Measurements from ENCODE around the gene AEN. TPM values are rescaled to one million over a fixed set of nuclear protein-coding genes. Genes with fewer than 3 reads are reported as not detected.
"Not testable (repeated sequence)": the region's sequence is repeated elsewhere in the genome, so short reads cannot be mapped to it uniquely, and the experiment has no call there.

Gene AEN
- total RNA-seq, 2 donors from 2014 or later: 13.8 to 23.8 TPM

GRCh38 chr15:88628018-88628654, 7.0 kb downstream of the AEN start:
- peaks cover 10% of the 10 kb centered on the region for H3K4me1 ChIP-seq
- no peaks in the 10 kb centered on the region for H3K9me3 ChIP-seq
- H3K27ac ChIP-seq: no peak overlapping the region
- no peak for DNase-seq
- no peak overlapping the region for H3K4me3 ChIP-seq
- intact Hi-C loops (cut with DNase I): loop anchor here (10.0 kb wide), 2 partner anchors 77 to 207 kb away; no protein-coding TSS in a partner anchor
- no peaks in the 10 kb centered on the region for H3K27me3 ChIP-seq
- TF ChIP-seq, protein P1, sequence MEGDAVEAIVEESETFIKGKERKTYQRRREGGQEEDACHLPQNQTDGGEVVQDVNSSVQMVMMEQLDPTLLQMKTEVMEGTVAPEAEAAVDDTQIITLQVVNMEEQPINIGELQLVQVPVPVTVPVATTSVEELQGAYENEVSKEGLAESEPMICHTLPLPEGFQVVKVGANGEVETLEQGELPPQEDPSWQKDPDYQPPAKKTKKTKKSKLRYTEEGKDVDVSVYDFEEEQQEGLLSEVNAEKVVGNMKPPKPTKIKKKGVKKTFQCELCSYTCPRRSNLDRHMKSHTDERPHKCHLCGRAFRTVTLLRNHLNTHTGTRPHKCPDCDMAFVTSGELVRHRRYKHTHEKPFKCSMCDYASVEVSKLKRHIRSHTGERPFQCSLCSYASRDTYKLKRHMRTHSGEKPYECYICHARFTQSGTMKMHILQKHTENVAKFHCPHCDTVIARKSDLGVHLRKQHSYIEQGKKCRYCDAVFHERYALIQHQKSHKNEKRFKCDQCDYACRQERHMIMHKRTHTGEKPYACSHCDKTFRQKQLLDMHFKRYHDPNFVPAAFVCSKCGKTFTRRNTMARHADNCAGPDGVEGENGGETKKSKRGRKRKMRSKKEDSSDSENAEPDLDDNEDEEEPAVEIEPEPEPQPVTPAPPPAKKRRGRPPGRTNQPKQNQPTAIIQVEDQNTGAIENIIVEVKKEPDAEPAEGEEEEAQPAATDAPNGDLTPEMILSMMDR (IDR thresholded peaks at IDR 0.05): no peak
- H3K9ac ChIP-seq (ENCODE audit: low read depth in 2 of 2, low read length in 2 of 2): no peak overlapping the region
- no peaks in the 10 kb centered on the region for H3K36me3 ChIP-seq

DNA sequence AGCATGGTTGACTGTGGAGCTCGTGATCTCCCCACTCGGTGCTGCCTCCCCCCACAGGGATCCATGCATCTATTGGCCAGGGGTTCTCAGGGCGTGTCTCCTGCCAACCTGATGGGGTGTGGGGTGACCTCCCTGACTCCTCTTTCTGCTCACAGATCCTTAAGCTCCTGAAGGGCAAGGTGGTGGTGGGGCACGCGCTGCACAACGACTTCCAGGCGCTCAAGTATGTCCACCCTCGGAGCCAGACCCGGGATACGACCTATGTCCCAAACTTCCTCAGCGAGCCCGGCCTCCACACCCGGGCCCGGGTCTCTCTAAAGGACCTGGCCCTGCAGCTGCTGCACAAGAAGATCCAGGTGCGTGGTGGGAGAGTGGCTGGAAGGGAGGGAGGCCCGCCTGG, 7.9 kb downstream of the AEN start:
- no peaks in the 10 kb centered on the region for H3K9me3 ChIP-seq
- H3K27me3 ChIP-seq: no peaks in the 10 kb centered on the region
- no peak for DNase-seq
- TF ChIP-seq, protein P1 (IDR thresholded peaks at IDR 0.05): no peak
- no peak overlapping the region for H3K4me3 ChIP-seq
- H3K9ac ChIP-seq (ENCODE audit: low read depth in 2 of 2, low read length in 2 of 2): no peak overlapping the region
- H3K4me1 ChIP-seq: peaks cover 5% of the 10 kb centered on the region
- no peak overlapping the region for H3K27ac ChIP-seq
- intact Hi-C loops (cut with DNase I): loop anchor here (10.0 kb wide), 2 partner anchors 76 to 206 kb away; no protein-coding TSS in a partner anchor
- H3K36me3 ChIP-seq: no peaks in the 10 kb centered on the region

DNA sequence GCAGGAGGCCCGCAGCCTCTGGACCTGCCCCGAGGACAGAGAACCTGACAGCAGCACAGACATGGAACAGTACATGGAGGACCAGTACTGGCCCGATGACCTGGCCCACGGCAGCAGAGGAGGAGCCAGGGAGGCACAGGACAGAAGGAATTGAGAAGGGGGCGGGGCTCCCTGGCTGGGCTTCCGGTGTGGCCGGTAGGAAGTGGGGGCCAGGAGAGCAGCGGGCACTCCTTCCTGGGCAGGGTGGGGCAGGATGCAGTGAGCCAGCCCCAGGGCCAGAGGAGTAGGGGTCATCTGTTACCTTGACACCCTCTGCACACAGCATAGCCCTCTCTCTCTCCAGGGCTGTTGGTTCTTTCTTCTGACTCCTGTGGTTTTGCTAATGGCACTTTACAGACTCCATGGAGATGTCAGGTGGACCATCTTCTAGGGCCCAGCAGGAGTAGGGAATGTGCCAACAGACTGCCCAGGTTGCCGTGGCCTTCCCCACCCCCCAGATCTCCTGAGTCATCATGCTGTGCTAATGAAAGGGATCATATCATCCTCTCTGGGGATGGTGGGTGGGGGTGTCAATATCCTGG, 9.1 kb downstream of the AEN start:
- Histone ChIP-seq H3K4me1 (peaks cover 5% of the 10 kb centered on the region), H3K9me3 (no peaks in the 10 kb centered on the region), H3K27ac (peak overlapping the region; percentile 66), H3K9ac (ENCODE audit: low read depth in 2 of 2, low read length in 2 of 2) (no peak overlapping the region), H3K36me3 (no peaks in the 10 kb centered on the region), H3K4me3 (no peak overlapping the region), H3K27me3 (no peaks in the 10 kb centered on the region)
- intact Hi-C loops (cut with DNase I): no loop called here
- TF ChIP-seq, protein P1 (IDR thresholded peaks at IDR 0.05): no peak
- DNase-seq: peak; percentile 46

DNA sequence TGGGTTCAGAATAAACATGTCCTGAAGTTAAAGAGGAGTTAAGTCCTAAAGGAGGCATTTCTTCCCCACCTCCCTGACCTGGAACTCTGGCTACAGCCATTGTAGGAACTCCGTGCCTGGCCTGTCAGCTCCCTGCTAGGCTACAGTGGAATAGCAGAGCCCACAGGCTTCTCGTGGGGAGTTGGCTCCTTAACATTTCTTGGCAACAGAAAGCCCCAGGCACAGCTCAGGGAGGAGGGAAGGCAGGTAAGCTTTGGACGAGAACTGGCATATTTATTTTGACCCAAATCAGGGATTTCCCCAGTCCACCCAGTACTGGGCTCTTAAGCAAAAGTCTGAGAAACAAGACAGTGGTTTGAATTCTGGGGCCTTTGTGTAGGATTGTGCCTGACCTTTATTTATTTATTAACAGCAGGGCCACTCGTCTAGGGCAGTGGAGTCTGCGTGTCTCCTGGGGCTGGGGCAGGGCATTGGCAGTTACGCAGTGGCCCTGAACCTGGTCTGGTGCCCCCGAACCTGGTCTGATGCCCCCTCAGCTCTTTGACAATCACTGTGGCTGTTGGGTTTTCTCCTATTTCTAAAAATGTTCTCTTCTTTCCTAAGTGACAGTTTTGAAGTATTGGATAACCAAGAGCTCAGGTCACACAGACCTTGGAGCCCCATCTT, 9.8 kb downstream of the AEN start:
- H3K27ac ChIP-seq: peak overlapping the region; percentile 66
- no peaks in the 10 kb centered on the region for H3K36me3 ChIP-seq
- intact Hi-C loops (cut with DNase I): no loop called here

GRCh38 chr15:88631464-88632028, 10.4 kb downstream of the AEN start:
- no peak for DNase-seq
- H3K27ac ChIP-seq: no peak overlapping the region
- peaks cover 5% of the 10 kb centered on the region for H3K4me1 ChIP-seq
- H3K9me3 ChIP-seq: no peaks in the 10 kb centered on the region
- H3K36me3 ChIP-seq: no peaks in the 10 kb centered on the region
- intact Hi-C loops (cut with DNase I): no loop called here
- H3K27me3 ChIP-seq: no peaks in the 10 kb centered on the region
- H3K4me3 ChIP-seq: no peak overlapping the region
- no peak overlapping the region for H3K9ac ChIP-seq (ENCODE audit: low read depth in 2 of 2, low read length in 2 of 2)
- TF ChIP-seq, protein P1 (IDR thresholded peaks at IDR 0.05): no peak

More for the DNA sequence above, 9.8 kb downstream of the AEN start:
- TF ChIP-seq, protein P1 (IDR thresholded peaks at IDR 0.05): no peak
- H3K9ac ChIP-seq (ENCODE audit: low read depth in 2 of 2, low read length in 2 of 2): no peak overlapping the region
- DNase-seq: no peak
- no peak overlapping the region for H3K4me3 ChIP-seq
- peaks cover 5% of the 10 kb centered on the region for H3K4me1 ChIP-seq
- no peaks in the 10 kb centered on the region for H3K27me3 ChIP-seq
- no peaks in the 10 kb centered on the region for H3K9me3 ChIP-seq

GRCh38 chr15:88632797-88633196, 11.7 kb downstream of the AEN start:
- H3K4me3 ChIP-seq; H3K36me3 ChIP-seq; H3K4me1 ChIP-seq; intact Hi-C loops (cut with DNase I); H3K9me3 ChIP-seq; DNase-seq; H3K9ac ChIP-seq (ENCODE audit: low read depth in 2 of 2, low read length in 2 of 2); H3K27ac ChIP-seq; H3K27me3 ChIP-seq: not testable (repeated sequence)
